ENCODE results near the gene CCNB2.
A peak's percentile ranks its signal among the peaks of the same experiment; 100 is the strongest.
"Not testable (repeated sequence)": the region's sequence is repeated elsewhere in the genome, so short reads cannot be mapped to it uniquely, and the experiment has no call there.

Gene CCNB2

GRCh38 chr15:59104912-59105732 is at the start of gene CCNB2:
TSS of gene CCNB2 (plus strand) at chr15:59105146. CDS start at chr15:59105269, 123 bp downstream.
- DNase-seq: peak; percentile 93

GRCh38 chr15:59059076-59059597 is 45.8 kb upstream of the CCNB2 start:
- no peak for DNase-seq

- DNase-seq: no peak
Measured at GRCh38 chr15:59060348-59060747, 44.6 kb upstream of the CCNB2 start.

GRCh38 chr15:59063042-59063441 is 41.9 kb upstream of the CCNB2 start:
- no peak for DNase-seq

- no peak for DNase-seq
Measured at GRCh38 chr15:59069430-59069829, 35.5 kb upstream of the CCNB2 start.

GRCh38 chr15:59074607-59075006 is 30.3 kb upstream of the CCNB2 start:
- no peak for DNase-seq

- DNase-seq: no peak
Measured at GRCh38 chr15:59087731-59088130, 17.2 kb upstream of the CCNB2 start.

- no peak for DNase-seq
Measured at GRCh38 chr15:59094077-59094476, 10.9 kb upstream of the CCNB2 start.

- no peak for DNase-seq
Measured at GRCh38 chr15:59096429-59096828, 8.5 kb upstream of the CCNB2 start.

- DNase-seq: no peak
Measured at GRCh38 chr15:59099162-59099685, 5.7 kb upstream of the CCNB2 start.

GRCh38 chr15:59104602-59104911 is 389 bp upstream of the CCNB2 start:
- no peak for DNase-seq

GRCh38 chr15:59105854-59106253 is 908 bp downstream of the CCNB2 start:
- no peak for DNase-seq

GRCh38 chr15:59111251-59111650 is 6.3 kb downstream of the CCNB2 start:
- no peak for DNase-seq

GRCh38 chr15:59115047-59115446 is 10.1 kb downstream of the CCNB2 start:
- no peak for DNase-seq

- DNase-seq: no peak
Measured at GRCh38 chr15:59116141-59116540, 11.2 kb downstream of the CCNB2 start.

- no peak for DNase-seq
Measured at GRCh38 chr15:59116771-59117170, 11.8 kb downstream of the CCNB2 start.

- DNase-seq: no peak
Measured at GRCh38 chr15:59119625-59120024, 14.7 kb downstream of the CCNB2 start.

GRCh38 chr15:59120937-59121336 is 16.0 kb downstream of the CCNB2 start:
- DNase-seq: no peak

GRCh38 chr15:59124261-59124660 is 19.3 kb downstream of the CCNB2 start:
- no peak for DNase-seq

- DNase-seq: not testable (repeated sequence)
Measured at GRCh38 chr15:59125683-59126082, 20.7 kb downstream of the CCNB2 start.

- not testable (repeated sequence) for DNase-seq
Measured at GRCh38 chr15:59127255-59127654, 22.3 kb downstream of the CCNB2 start.

- no peak for DNase-seq
Measured at GRCh38 chr15:59131456-59131855, 26.5 kb downstream of the CCNB2 start.

GRCh38 chr15:59131969-59132562 is 27.1 kb downstream of the CCNB2 start:
- no peak for DNase-seq

GRCh38 chr15:59133929-59134427 is 29.0 kb downstream of the CCNB2 start:
- DNase-seq: no peak
